GM23248 (cell line): Measurements from ENCODE around the gene ATF5. TPM values are rescaled to one million over a fixed set of nuclear protein-coding genes. Genes with fewer than 3 reads are reported as not detected.

Experiments
- DNase-seq: peaks from one replicate; pipeline ENCODE4 v3.0.0-alpha.2; 2015
- H2AFZ ChIP-seq: fragments of 200-600 bp; sonication (generic); 2 replicates; pipeline ENCODE4 v1.6.1; 2016; ENCODE audit warnings: antibody characterized with exemption
- H3F3A ChIP-seq: fragments of 200-600 bp; sonication (generic); 2 replicates; pipeline ENCODE4 v1.6.1; 2016; ENCODE audit warnings: mild to moderate bottlenecking, antibody characterized with exemption, mixed run types; ENCODE audit not compliant: insufficient read depth
- H3K27ac ChIP-seq: fragments of 200-600 bp; sonication (generic); 2 replicates; pipeline ENCODE4 v1.5.1; 2016; ENCODE audit warnings: mild to moderate bottlenecking
- H3K27me3 ChIP-seq: fragments of 200-600 bp; sonication (generic); replicated peaks from 2 replicates; pipeline ENCODE4 v1.6.1; 2016; ENCODE audit warnings: mild to moderate bottlenecking; ENCODE audit not compliant: insufficient read depth
- H3K36me3 ChIP-seq: fragments of 200-600 bp; sonication (generic); 2 replicates; pipeline ENCODE4 v1.6.1; 2016; ENCODE audit warnings: low read depth, mild to moderate bottlenecking
- H3K4me1 ChIP-seq: fragments of 200-600 bp; sonication (generic); 2 replicates; pipeline ENCODE4 v1.6.1; 2016; ENCODE audit warnings: mild to moderate bottlenecking; ENCODE audit not compliant: insufficient read depth
- H3K4me2 ChIP-seq: fragments of 200-600 bp; sonication (generic); one replicate; pipeline ENCODE4 v1.6.1; 2016; ENCODE audit warnings: mild to moderate bottlenecking; ENCODE audit not compliant: unreplicated experiment
- H3K4me3 ChIP-seq: fragments of 200-600 bp; sonication (generic); 2 replicates; pipeline ENCODE4 v1.5.1; 2016; ENCODE audit warnings: mild to moderate bottlenecking
- H3K79me2 ChIP-seq: fragments of 200-600 bp; sonication (generic); 2 replicates; pipeline ENCODE4 v1.6.1; 2016; ENCODE audit warnings: mild to moderate bottlenecking; ENCODE audit not compliant: insufficient read depth
- H3K9ac ChIP-seq: fragments of 200-600 bp; sonication (generic); 2 replicates; pipeline ENCODE4 v1.6.1; 2016; ENCODE audit warnings: mild to moderate bottlenecking
- H3K9me2 ChIP-seq: fragments of 200-600 bp; sonication (generic); 2 replicates; pipeline ENCODE4 v1.6.1; 2016; ENCODE audit warnings: mixed run types, mild to moderate bottlenecking, moderate library complexity; ENCODE audit not compliant: insufficient read depth
- H3K9me3 ChIP-seq: fragments of 200-600 bp; sonication (generic); one replicate; pipeline ENCODE4 v1.6.1; 2017; ENCODE audit warnings: low read depth
- H4K20me1 ChIP-seq: fragments of 200-600 bp; sonication (generic); 2 replicates; pipeline ENCODE4 v1.6.0; 2016; ENCODE audit not compliant: insufficient read depth
- EZH2 ChIP-seq: fragments of 200-600 bp; sonication (generic); IDR thresholded peaks from 2 replicates; pipeline ENCODE4 v1.6.1; 2018; ENCODE audit warnings: antibody characterized with exemption, mild to moderate bottlenecking; ENCODE audit not compliant: insufficient read depth, poor library complexity, severe bottlenecking
- EZH2phosphoT487 ChIP-seq: fragments of 200-600 bp; sonication (generic); IDR thresholded peaks from 2 replicates; pipeline ENCODE4 v1.6.1; 2018; ENCODE audit warnings: antibody characterized with exemption, moderate library complexity, mild to moderate bottlenecking, low read depth; ENCODE audit not compliant: insufficient read depth
- WGBS, 2 experiments: methylation state at CpG; one replicate each; pipeline ENCODE4 v1.1.6; 2015 to 2017; ENCODE audit warnings: low lambda C conversion rate in 2 of 2, low coverage in 1 of 2; ENCODE audit errors: missing lambda C conversion rate in 2 of 2; 5-methylcytosine and 5-hydroxymethylcytosine counted together
- in situ Hi-C: fragments of 300-500 bp; cut with MboI; formaldehyde crosslinking; loops from 2 replicates; pipeline ENCODE4 v1.15.0; 2020
- polyA plus RNA-seq: library from polyadenylated mRNA; unstranded; fragments of >200 nt; fragmentation: Nextera tagmentation; extraction: Ambion mirVana; gene quantifications from 2 replicates; pipeline ENCODE4 v1.2.1, GENCODE V29; 2016
- total RNA-seq: library from RNA; depleted of rRNA; stranded (reverse); fragments of >200 nt; shearing (Covaris generic); gene quantifications from 2 replicates; pipeline ENCODE4 v1.2.3, GENCODE V29; 2014

The ATF5 gene
- total and polyA plus RNA-seq, 2 experiments from 2014 or later: 8.9 TPM

GRCh38 chr19:49889038-49889686 is 39.8 kb upstream of the ATF5 start:
- in situ Hi-C loops: no loop called here
- H3K4me1 ChIP-seq: no peaks in the 10 kb centered on the region
- H3K79me2 ChIP-seq: no peaks in the 10 kb centered on the region
- no peak overlapping the region for H3K4me3 ChIP-seq
- H2AFZ ChIP-seq: no peak overlapping the region
- H3K9me2 ChIP-seq: no peaks in the 10 kb centered on the region
- DNase-seq: no peak
- H4K20me1 ChIP-seq: no peaks in the 10 kb centered on the region
- no peak for TF ChIP-seq EZH2phosphoT487
- no peak for TF ChIP-seq EZH2
- H3K4me2 ChIP-seq: no peak overlapping the region
- H3K9me3 ChIP-seq: no peaks in the 10 kb centered on the region
- no peaks in the 10 kb centered on the region for H3K27me3 ChIP-seq
- 94 to 95% methylated on average over 23 of the region's 23 CpGs for WGBS, 2 experiments
- no peak overlapping the region for H3K27ac ChIP-seq
- no peak overlapping the region for H3K9ac ChIP-seq
- no peaks in the 10 kb centered on the region for H3F3A ChIP-seq
- no peaks in the 10 kb centered on the region; the same call in 1 of the 2 replicates for H3K36me3 ChIP-seq

- WGBS, 2 experiments: 21 to 26% methylated on average over 69 to 71 of the region's 71 CpGs
- Histone ChIP-seq H3K27me3 (no peaks in the 10 kb centered on the region), H3F3A (no peaks in the 10 kb centered on the region), H3K36me3 (no peaks in the 10 kb centered on the region), H3K27ac (no peak overlapping the region), H3K4me3 (no peak overlapping the region; the same call in 1 of the 2 replicates), H3K79me2 (no peaks in the 10 kb centered on the region), H3K9me3 (no peaks in the 10 kb centered on the region), H4K20me1 (no peaks in the 10 kb centered on the region), H3K9ac (no peak overlapping the region), H3K4me1 (no peaks in the 10 kb centered on the region), H2AFZ (no peak overlapping the region), H3K9me2 (no peaks in the 10 kb centered on the region), H3K4me2 (no peak overlapping the region)
- TF ChIP-seq EZH2phosphoT487: no peak
- no peak for TF ChIP-seq EZH2
- DNase-seq: peak; percentile 82
- in situ Hi-C loops: no loop called here
Observed at GRCh38 chr19:49889687-49890348, 39.2 kb upstream of the ATF5 start.

GRCh38 chr19:49890349-49891311 is 38.4 kb upstream of the ATF5 start:
- Histone ChIP-seq H3K9me3 (no peaks in the 10 kb centered on the region), H3K4me2 (no peak overlapping the region), H3K27me3 (no peaks in the 10 kb centered on the region), H3K9me2 (no peaks in the 10 kb centered on the region), H3F3A (no peaks in the 10 kb centered on the region), H3K79me2 (no peaks in the 10 kb centered on the region), H3K4me3 (no peak overlapping the region; the same call in 1 of the 2 replicates), H3K9ac (no peak overlapping the region), H2AFZ (no peak overlapping the region), H3K4me1 (no peaks in the 10 kb centered on the region), H3K27ac (no peak overlapping the region), H4K20me1 (no peaks in the 10 kb centered on the region), H3K36me3 (no peaks in the 10 kb centered on the region)
- peak; percentile 31 for DNase-seq
- WGBS, 2 experiments: 16 to 19% methylated on average over 38 to 68 of the region's 69 CpGs
- in situ Hi-C loops: no loop called here
- no peak for TF ChIP-seq EZH2phosphoT487
- no peak for TF ChIP-seq EZH2

- H4K20me1 ChIP-seq: no peaks in the 10 kb centered on the region
- no peak overlapping the region for H3K9ac ChIP-seq
- H3K9me3 ChIP-seq: no peaks in the 10 kb centered on the region
- H3K4me3 ChIP-seq: no peak overlapping the region
- H3K27ac ChIP-seq: no peak overlapping the region
- DNase-seq: no peak
- no peaks in the 10 kb centered on the region for H3K36me3 ChIP-seq
- no peaks in the 10 kb centered on the region for H3K4me1 ChIP-seq
- H3K27me3 ChIP-seq: no peaks in the 10 kb centered on the region
- H2AFZ ChIP-seq: no peak overlapping the region
- H3K4me2 ChIP-seq: no peak overlapping the region
- H3K79me2 ChIP-seq: no peaks in the 10 kb centered on the region
- H3K9me2 ChIP-seq: no peaks in the 10 kb centered on the region
- H3F3A ChIP-seq: no peaks in the 10 kb centered on the region
- no peak for TF ChIP-seq EZH2
- TF ChIP-seq EZH2phosphoT487: no peak
- in situ Hi-C loops: no loop called here
- WGBS, 2 experiments: 82 to 89% methylated on average over 16 to 17 of the region's 17 CpGs
Observed at GRCh38 chr19:49891393-49891792, 37.6 kb upstream of the ATF5 start.
